ENCODE measurements around the gene NEUROD2. TPM values are rescaled to one million over a fixed set of nuclear protein-coding genes. Genes with fewer than 3 reads are reported as not detected.

The NEUROD2 gene
- total RNA-seq, 1 experiment from 2014 or later = not detected

- Histone ChIP-seq H3K9me3 (ENCODE audit: control insufficient read depth, insufficient read depth, low read depth, low read length) (no peaks in the 10 kb centered on the region), H3K4me1 (ENCODE audit: control insufficient read depth, insufficient read depth, low read length) (peaks cover 38% of the 10 kb centered on the region), H3K27me3 (ENCODE audit: control insufficient read depth, insufficient read depth, low read length) (no peaks in the 10 kb centered on the region), H3K27ac (ENCODE audit: low read length) (no peak overlapping the region), H3K36me3 (ENCODE audit: control insufficient read depth, insufficient read depth, low read length) (peaks cover 3% of the 10 kb centered on the region; the same call in 1 of the 2 replicates), H3K4me3 (ENCODE audit: low read depth in 2 of 2, low read length in 2 of 2) (no peak overlapping the region)
- no peak for ATAC-seq
- in situ Hi-C loops (cut with HindIII; ENCODE audit: low pct_unique_long_range_greater_than_20kb, low sequenced_read_pairs) = no loop called here
- no peak for DNase-seq (ENCODE audit: low read depth, low spot score)
- intact Hi-C loops (cut with micrococcal nuclease; ENCODE audit: unreplicated experiment) = no loop called here
- no TSS peak for BruUV-seq (replicated peaks)
- POLR2A ChIA-PET = no interaction called here
- TF ChIP-seq POLR2AphosphoS5 (IDR thresholded peaks at IDR 0.05; ENCODE audit: low read depth, low read length) = no peak
- no peak for TF ChIP-seq TCF7L2 (IDR thresholded peaks at IDR 0.05; ENCODE audit: low read depth, low read length)
- no peak for TF ChIP-seq SIN3A (IDR thresholded peaks at IDR 0.05; ENCODE audit: borderline replicate concordance, insufficient read depth, low read depth, low read length)
- TF ChIP-seq, protein P1, sequence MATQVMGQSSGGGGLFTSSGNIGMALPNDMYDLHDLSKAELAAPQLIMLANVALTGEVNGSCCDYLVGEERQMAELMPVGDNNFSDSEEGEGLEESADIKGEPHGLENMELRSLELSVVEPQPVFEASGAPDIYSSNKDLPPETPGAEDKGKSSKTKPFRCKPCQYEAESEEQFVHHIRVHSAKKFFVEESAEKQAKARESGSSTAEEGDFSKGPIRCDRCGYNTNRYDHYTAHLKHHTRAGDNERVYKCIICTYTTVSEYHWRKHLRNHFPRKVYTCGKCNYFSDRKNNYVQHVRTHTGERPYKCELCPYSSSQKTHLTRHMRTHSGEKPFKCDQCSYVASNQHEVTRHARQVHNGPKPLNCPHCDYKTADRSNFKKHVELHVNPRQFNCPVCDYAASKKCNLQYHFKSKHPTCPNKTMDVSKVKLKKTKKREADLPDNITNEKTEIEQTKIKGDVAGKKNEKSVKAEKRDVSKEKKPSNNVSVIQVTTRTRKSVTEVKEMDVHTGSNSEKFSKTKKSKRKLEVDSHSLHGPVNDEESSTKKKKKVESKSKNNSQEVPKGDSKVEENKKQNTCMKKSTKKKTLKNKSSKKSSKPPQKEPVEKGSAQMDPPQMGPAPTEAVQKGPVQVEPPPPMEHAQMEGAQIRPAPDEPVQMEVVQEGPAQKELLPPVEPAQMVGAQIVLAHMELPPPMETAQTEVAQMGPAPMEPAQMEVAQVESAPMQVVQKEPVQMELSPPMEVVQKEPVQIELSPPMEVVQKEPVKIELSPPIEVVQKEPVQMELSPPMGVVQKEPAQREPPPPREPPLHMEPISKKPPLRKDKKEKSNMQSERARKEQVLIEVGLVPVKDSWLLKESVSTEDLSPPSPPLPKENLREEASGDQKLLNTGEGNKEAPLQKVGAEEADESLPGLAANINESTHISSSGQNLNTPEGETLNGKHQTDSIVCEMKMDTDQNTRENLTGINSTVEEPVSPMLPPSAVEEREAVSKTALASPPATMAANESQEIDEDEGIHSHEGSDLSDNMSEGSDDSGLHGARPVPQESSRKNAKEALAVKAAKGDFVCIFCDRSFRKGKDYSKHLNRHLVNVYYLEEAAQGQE (IDR thresholded peaks at IDR 0.05; ENCODE audit: insufficient read depth in 1 of 2, low read depth in 2 of 2, low read length in 1 of 2) = no peak
- TF ChIP-seq, protein P2, sequence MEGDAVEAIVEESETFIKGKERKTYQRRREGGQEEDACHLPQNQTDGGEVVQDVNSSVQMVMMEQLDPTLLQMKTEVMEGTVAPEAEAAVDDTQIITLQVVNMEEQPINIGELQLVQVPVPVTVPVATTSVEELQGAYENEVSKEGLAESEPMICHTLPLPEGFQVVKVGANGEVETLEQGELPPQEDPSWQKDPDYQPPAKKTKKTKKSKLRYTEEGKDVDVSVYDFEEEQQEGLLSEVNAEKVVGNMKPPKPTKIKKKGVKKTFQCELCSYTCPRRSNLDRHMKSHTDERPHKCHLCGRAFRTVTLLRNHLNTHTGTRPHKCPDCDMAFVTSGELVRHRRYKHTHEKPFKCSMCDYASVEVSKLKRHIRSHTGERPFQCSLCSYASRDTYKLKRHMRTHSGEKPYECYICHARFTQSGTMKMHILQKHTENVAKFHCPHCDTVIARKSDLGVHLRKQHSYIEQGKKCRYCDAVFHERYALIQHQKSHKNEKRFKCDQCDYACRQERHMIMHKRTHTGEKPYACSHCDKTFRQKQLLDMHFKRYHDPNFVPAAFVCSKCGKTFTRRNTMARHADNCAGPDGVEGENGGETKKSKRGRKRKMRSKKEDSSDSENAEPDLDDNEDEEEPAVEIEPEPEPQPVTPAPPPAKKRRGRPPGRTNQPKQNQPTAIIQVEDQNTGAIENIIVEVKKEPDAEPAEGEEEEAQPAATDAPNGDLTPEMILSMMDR (IDR thresholded peaks at IDR 0.05) = no peak
- CTCF ChIA-PET = no interaction called here
Measured at GRCh38 chr17:39642291-39643074, 34.8 kb upstream of the NEUROD2 start.

- ATAC-seq (no peak), DNase-seq (ENCODE audit: low read depth, low spot score) (no peak)
- in situ Hi-C loops (cut with HindIII; ENCODE audit: low pct_unique_long_range_greater_than_20kb, low sequenced_read_pairs) = no loop called here
- peaks cover 3% of the 10 kb centered on the region; the same call in 1 of the 2 replicates for H3K36me3 ChIP-seq (ENCODE audit: control insufficient read depth, insufficient read depth, low read length)
- H3K27ac ChIP-seq (ENCODE audit: low read length) = no peak overlapping the region
- ChIA-PET CTCF (no interaction called here), POLR2A (no interaction called here)
- H3K27me3 ChIP-seq (ENCODE audit: control insufficient read depth, insufficient read depth, low read length) = no peaks in the 10 kb centered on the region
- intact Hi-C loops (cut with micrococcal nuclease; ENCODE audit: unreplicated experiment) = no loop called here
- no TSS peak for BruUV-seq (replicated peaks)
- H3K4me3 ChIP-seq (ENCODE audit: low read depth in 2 of 2, low read length in 2 of 2) = no peak overlapping the region
- H3K9me3 ChIP-seq (ENCODE audit: control insufficient read depth, insufficient read depth, low read depth, low read length) = no peaks in the 10 kb centered on the region
- H3K4me1 ChIP-seq (ENCODE audit: control insufficient read depth, insufficient read depth, low read length) = peaks cover 38% of the 10 kb centered on the region
- TF ChIP-seq, protein P1 (IDR thresholded peaks at IDR 0.05; ENCODE audit: insufficient read depth in 1 of 2, low read depth in 2 of 2, low read length in 1 of 2) = no peak
- TF ChIP-seq TCF7L2 (IDR thresholded peaks at IDR 0.05; ENCODE audit: low read depth, low read length) = no peak
- no peak for TF ChIP-seq SIN3A (IDR thresholded peaks at IDR 0.05; ENCODE audit: borderline replicate concordance, insufficient read depth, low read depth, low read length)
- TF ChIP-seq POLR2AphosphoS5 (IDR thresholded peaks at IDR 0.05; ENCODE audit: low read depth, low read length) = no peak
- TF ChIP-seq, protein P2 (IDR thresholded peaks at IDR 0.05) = no peak
Measured at GRCh38 chr17:39641883-39642282, 34.2 kb upstream of the NEUROD2 start.
